DMS 273 treated with DMSO at 0.1 percent for 48 hours (cell line): ENCODE data around the gene BAIAP2.

Source experiments
- DNase-seq: peaks from one replicate; lab custom pipeline; 2025; lab: John Stamatoyannopoulos, UW

BAIAP2 gene

GRCh38 chr17:81125573-81126081 is 90.7 kb downstream of the BAIAP2 start:
- DNase-seq, result peak; percentile 37

GRCh38 chr17:81126281-81127132 is 91.6 kb downstream of the BAIAP2 start:
- no peak for DNase-seq

- no peak for DNase-seq
These were observed 92.1 kb downstream of the BAIAP2 start for GRCh38 chr17:81127133-81127455.

- no peak for DNase-seq
These were observed 92.7 kb downstream of the BAIAP2 start for GRCh38 chr17:81127526-81128177.

GRCh38 chr17:81128338-81128737 is 93.4 kb downstream of the BAIAP2 start:
- no peak for DNase-seq

GRCh38 chr17:81128774-81129173 is 93.8 kb downstream of the BAIAP2 start:
- DNase-seq, result no peak

- no peak for DNase-seq
These were observed 94.3 kb downstream of the BAIAP2 start for GRCh38 chr17:81129289-81129688.

- DNase-seq, result no peak
These were observed 94.9 kb downstream of the BAIAP2 start for GRCh38 chr17:81129711-81130367.

GRCh38 chr17:81130385-81131361 is 95.7 kb downstream of the BAIAP2 start:
- DNase-seq, result no peak

- DNase-seq, result no peak
These were observed 96.7 kb downstream of the BAIAP2 start for GRCh38 chr17:81131486-81132196.

- no peak for DNase-seq
These were observed 97.2 kb downstream of the BAIAP2 start for GRCh38 chr17:81132197-81132540.

- no peak for DNase-seq
These were observed 98.1 kb downstream of the BAIAP2 start for GRCh38 chr17:81132770-81133723.

GRCh38 chr17:81134064-81134781 is 99.3 kb downstream of the BAIAP2 start:
- no peak for DNase-seq

- DNase-seq, result peak; percentile 85
These were observed 100.7 kb downstream of the BAIAP2 start for GRCh38 chr17:81135505-81136278.

- no peak for DNase-seq
These were observed 101.4 kb downstream of the BAIAP2 start for GRCh38 chr17:81136366-81136765.

- no peak for DNase-seq
These were observed 102.3 kb downstream of the BAIAP2 start for GRCh38 chr17:81137248-81137647.

- DNase-seq, result no peak
These were observed 103.1 kb downstream of the BAIAP2 start for GRCh38 chr17:81138083-81138482.

GRCh38 chr17:81138500-81138899 is 103.5 kb downstream of the BAIAP2 start:
- no peak for DNase-seq
